D341Med (cell line): ENCODE measurements around the gene NNT.
"Not testable (repeated sequence)": the region's sequence is repeated elsewhere in the genome, so short reads cannot be mapped to it uniquely, and the experiment has no call there.

Experiments
- DNase-seq: peaks from one replicate; pipeline ENCODE4 v3.0.0; 2012; ENCODE audit warnings: low spot score

The NNT gene

DNA sequence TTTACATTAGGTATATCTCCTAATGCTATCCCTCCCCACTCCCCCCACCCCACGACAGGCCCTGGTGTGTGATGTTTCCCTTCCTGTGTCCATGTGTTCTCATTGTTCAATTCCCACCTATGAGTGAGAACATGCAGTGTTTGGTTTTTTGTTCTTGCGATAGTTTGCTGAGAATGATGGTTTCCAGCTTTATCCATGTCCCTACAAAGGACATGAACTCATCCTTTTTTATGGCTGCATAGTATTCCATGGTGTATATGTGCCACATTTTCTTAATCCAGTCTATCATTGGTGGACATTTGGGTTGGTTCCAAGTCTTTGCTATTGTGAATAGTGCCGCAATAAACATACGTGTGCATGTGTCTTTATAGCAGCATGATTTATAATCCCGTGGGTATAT lies 64.4 kb downstream of the NNT start:
- DNase-seq = not testable (repeated sequence)

DNA sequence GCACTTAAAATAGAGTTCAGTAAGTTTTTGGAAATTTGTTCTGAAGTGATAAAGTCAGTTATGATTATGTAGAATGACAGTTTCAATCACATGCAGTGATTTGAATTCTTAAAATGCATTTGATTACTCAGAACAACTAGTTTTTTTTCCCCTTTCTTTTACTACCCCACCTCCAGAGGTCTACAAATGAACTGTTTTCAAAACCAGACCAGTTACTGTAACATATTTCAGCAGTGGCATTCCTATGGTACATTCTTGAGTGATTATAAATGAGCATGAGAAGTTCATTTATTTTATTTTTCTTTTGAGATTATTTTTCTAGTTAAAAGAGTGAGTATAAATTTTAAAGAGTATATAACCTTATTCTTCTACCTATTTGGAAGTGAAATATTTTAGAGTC lies 71.6 kb downstream of the NNT start:
- no peak for DNase-seq

GRCh38 chr5:43675357-43675756 lies 72.4 kb downstream of the NNT start:
- DNase-seq = no peak

- no peak for DNase-seq
These were observed 73.3 kb downstream of the NNT start for GRCh38 chr5:43676083-43676840.

- no peak for DNase-seq
These were observed 74.3 kb downstream of the NNT start for GRCh38 chr5:43677253-43677652.

DNA sequence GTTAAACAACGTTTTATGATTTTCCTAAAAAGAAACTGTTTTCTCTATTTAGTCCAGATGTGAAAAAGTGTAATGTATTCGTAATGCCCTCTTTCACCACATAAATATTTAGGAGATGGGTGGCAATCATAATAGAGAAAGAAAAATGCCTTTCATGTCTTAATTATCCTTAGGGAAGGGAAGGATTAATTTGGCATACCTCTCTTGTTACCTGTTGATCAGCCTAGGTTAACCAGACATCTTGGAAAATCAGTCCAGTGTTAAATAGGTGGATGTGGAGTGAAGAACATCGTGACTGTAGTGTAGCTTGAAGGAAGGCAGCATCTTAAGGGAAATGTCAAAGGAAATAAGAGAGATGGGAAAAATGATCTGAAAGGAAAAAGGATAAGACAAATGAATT lies 76.2 kb downstream of the NNT start:
- no peak for DNase-seq

DNA sequence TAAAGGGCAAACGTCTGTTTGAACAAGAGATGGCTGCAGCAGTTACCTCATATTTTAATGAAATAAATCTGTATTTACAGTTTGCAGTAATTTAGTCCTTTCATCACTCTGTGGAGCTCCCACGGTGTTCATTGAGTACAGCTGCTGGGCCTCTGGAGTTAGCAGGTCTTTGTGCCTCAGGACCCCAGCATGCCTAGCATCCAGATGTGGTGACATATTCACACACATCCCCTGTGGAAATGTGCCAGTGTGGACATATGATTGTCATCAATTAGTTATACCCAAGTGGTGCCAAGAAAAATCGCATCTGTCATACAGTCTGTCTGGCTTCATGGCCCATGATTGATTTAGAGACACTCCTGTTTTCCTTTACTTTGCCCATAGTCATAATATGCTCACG lies 77.3 kb downstream of the NNT start:
- DNase-seq = no peak

DNA sequence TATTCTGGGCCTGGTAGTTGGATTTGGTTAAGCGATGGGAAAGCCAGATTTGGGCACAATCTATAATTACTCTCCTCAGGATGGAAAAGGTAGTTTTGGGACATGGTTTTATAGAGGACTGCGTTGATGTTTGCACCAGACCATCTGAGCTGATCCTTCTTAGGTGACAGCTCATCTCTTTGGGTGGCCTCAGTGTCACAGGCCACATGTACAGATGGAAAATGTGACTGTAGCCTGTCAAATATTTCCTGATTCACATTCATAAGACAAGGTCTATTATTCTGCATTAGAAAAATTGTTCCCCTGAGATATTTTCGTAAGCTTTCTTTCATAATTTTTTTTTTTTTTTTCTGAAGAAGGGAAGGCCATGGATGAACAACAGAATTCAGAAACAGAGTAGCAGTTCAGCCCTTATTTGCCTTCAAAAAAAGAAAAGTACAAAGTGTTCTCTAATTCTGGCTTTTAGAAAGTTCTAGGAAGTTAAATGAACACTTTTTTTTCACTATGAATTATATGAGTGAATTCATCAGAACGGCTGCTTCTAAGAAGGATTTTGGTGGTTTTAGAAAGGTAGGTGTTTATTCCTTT lies 81.0 kb downstream of the NNT start:
- no peak for DNase-seq

DNA sequence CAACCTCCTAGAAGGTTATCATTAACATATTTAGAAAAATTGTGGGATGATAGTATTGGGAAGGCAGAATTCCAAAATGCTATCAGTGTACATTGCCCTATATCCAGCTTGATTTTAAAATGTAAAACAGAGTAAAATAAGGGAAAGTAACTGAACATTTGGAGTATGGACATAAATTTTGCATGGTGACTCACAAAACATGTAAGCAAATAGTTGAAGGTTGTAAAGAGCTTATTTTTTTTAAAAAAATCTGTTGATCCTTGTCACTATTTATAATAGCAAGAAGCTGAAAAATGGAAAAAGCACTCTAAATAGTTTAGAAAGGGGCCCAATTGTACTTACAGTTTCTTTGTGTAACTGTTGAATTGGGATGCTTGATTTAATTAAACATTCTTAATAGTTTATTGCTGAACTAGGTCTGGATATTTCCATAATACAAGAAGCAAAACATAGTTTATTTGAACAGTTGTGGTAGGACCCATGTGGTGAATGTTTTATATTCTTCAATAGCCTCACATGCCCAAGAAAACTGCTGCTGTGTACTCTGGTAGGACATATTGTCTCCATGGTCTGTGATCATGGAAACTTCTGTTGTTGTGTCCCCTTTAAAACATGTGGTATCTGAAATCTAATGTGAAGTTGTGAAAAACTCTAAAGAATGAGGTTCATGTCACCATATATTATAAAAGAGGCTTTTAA lies 82.4 kb downstream of the NNT start:
- no peak for DNase-seq

DNA sequence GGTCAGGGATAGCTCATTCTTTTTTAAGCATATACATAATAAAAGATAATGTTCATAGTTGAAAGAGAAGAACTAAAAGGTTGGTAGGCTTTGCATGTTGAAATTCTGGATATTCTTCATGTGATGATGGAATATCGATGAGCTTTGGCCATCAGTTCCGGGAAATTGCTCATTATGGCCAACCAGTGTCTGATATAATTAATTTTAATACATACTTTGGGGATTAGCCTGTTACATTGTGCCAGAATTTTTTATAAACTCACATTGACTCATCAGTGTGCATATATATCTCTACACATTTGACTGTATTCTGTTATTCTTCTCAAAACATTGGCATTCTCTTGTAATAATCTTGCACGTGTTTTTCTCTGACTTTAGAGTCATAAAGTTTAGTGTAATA lies 84.3 kb downstream of the NNT start:
- no peak for DNase-seq

DNA sequence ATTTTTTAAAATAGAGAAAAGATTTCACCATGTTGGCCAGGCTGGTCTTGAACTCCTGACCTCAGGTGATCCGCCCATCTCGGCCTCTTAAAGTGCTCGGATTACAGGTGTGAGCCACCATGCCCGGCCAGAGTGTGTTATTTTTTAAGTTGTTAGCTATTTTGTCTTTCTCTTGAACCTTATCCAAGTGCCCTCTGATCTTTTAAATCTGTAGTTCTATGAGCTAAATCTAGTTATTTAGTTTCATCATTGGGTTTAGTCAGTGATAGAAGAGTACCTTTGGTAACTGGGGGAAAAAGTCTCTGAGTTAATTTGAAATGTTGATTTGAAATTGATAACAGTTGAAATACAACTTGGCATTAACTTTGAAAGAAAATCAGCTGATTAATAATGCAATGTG lies 88.3 kb downstream of the NNT start:
- DNase-seq = no peak

DNA sequence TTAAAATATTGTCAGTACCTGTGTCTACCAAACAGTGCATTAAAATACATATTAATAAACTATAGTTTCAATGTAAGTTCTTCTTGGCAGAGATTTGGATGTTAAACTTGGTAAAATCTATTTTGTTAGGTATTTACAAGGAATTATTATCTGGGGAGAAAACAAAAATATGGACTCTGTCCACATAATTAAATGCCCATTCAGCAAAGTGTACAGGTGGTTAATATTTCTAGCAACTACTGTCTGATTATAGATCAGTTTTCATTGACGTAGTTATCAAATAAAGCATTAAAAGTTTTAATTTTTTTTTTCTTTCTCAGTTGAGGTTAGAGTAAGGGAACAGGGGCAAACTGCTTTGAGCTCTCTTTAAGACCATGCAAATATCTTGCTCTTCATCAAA lies 88.9 kb downstream of the NNT start:
- DNase-seq = no peak

GRCh38 chr5:43693411-43693810 lies 90.4 kb downstream of the NNT start:
- DNase-seq = no peak

- no peak for DNase-seq
These were observed 91.0 kb downstream of the NNT start for GRCh38 chr5:43694027-43694426.

GRCh38 chr5:43696444-43696843 lies 93.5 kb downstream of the NNT start:
- not testable (repeated sequence) for DNase-seq

DNA sequence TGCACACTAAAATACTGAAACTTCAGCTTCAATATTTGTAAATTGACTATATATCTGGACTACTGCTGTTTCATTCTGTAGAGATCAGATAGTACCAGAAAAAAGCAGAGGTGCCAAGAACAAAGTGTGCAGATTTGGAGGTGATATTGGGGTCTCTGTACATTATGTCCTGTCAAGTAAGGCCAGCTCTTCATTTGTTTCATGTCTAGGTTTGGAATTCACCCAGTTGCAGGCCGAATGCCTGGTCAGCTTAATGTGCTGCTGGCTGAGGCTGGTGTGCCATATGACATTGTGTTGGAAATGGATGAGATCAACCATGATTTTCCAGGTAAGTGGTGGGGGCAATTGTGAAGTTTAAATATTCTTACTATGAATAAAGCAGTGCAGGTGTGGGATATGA lies 96.9 kb downstream of the NNT start:
- no peak for DNase-seq

DNA sequence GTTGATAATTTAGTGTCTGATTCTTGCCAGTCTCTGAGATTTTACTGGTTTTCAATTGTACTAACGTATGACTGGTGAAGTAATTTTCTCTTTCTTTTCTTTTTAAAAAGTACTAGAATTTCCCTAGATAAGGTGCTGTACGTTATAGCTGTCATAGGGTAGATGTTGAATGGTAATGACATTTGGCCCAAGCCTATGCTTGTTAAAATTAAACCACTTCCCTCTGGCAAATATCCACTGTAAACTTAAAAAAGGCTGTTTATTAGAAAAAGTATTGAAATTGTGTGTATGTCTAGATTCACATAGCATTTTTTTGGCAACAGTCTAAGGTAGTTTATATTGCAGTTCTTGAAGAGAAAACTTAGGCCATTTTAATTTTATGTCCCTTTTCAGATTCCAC lies 97.6 kb downstream of the NNT start:
- DNase-seq = no peak

- no peak for DNase-seq
These were observed 98.2 kb downstream of the NNT start for GRCh38 chr5:43701227-43701626.

DNA sequence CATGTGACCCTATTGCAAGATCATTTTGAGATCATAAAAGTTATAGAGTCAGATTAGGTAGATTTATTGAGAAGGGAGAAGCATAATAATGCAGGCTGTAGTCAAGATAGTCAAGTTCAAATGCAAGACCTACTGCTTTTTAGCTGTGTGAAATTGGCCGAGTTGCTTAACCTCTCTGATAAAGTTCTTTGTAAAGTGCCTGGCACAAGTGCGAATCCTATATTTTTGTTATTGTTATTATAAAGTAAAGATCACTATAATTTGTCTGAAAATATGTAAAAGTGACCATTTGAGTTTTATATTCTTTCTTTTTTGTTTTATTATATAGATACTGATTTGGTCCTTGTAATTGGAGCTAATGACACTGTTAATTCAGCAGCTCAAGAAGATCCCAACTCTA lies 99.3 kb downstream of the NNT start:
- DNase-seq = no peak

- peak; percentile 64 for DNase-seq
These were observed 99.8 kb downstream of the NNT start for GRCh38 chr5:43702815-43703214.

GRCh38 chr5:43704243-43704642 lies 101.3 kb downstream of the NNT start:
- DNase-seq = no peak

GRCh38 chr5:43706576-43706975 lies 103.6 kb downstream of the NNT start:
- DNase-seq = not testable (repeated sequence)

DNA sequence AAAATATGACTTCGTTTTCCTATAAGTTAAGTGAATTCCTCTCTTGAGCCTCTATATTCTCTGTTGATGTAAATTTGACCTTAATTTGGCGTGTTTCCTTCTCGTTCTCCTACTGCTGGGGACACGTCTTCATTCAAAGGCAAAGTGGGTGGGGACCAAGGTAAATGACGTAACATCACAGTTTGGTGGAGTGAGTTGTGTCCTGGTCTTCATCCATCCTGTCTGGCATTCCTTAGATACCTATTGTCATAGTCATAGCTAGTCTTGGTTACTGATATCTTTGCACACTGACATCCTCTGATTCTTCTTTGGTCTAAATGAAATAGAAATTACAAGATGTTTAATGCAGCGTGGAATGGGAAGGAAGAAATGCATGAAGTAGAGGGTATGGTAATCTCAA lies 108.5 kb downstream of the NNT start:
- DNase-seq = no peak

DNA sequence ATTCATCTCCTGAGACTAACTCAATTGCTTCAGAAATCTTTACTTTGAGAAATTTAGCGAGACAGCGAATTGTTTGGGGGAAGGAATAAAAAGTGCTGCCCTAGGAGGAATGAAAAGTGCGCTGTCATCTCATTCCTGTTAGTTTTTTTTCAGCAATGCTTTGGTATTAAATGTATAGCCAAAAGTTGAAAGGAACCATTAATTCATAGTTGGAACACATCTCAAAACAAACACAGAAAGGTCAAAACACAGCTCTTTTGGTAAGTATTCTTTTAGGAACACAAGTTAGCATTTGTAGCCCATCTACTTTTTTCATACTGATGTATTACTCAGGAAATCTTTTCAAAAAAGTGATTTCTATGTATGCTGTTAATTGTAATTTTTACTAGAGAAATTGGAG lies 109.1 kb downstream of the NNT start:
- no peak for DNase-seq
